HG03064 (cell line): ENCODE results near the gene SRSF3.
"Not testable (repeated sequence)": the region's sequence is repeated elsewhere in the genome, so short reads cannot be mapped to it uniquely, and the experiment has no call there.

ENCODE experiments used
- ATAC-seq: cut with Tn5 transposase; IDR thresholded peaks from one replicate; pipeline ENCODE4 v1.9.1; 2021; ENCODE audit warnings: low read depth; ENCODE audit not compliant: unreplicated experiment

The SRSF3 gene

DNA sequence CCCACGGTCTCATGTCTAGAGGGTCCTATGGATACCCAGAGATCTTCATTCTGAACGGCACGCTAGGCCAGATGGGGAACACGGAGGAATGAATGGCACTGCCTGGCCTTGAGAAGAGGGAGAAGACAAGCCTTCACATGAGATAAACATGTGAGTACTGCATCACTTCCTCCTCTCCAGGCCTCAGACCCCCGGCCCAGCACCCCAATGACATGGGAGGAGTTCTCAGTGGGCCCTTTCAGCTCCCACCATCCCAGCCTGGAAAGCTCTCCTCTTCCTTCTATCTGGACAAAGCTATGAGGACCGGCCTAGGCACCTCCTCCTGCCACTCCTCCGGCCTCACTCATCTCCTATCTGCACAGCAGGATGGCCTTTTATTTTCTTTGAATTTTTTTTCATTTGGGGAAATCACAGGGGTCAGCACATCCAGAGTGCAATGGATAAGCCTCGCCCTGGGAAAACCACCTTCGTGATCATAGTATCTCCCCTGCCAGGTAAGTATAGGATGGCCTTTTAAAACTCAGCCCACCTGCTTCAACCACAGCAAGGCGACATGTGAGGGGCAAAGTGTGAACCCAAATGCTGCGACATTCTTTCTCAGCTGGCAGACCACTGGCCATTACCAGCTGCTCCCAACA is 45.1 kb downstream of the SRSF3 start:
- no peak for ATAC-seq

GRCh38 chr6:36641543-36641942 is 47.4 kb downstream of the SRSF3 start:
- ATAC-seq = no peak

DNA sequence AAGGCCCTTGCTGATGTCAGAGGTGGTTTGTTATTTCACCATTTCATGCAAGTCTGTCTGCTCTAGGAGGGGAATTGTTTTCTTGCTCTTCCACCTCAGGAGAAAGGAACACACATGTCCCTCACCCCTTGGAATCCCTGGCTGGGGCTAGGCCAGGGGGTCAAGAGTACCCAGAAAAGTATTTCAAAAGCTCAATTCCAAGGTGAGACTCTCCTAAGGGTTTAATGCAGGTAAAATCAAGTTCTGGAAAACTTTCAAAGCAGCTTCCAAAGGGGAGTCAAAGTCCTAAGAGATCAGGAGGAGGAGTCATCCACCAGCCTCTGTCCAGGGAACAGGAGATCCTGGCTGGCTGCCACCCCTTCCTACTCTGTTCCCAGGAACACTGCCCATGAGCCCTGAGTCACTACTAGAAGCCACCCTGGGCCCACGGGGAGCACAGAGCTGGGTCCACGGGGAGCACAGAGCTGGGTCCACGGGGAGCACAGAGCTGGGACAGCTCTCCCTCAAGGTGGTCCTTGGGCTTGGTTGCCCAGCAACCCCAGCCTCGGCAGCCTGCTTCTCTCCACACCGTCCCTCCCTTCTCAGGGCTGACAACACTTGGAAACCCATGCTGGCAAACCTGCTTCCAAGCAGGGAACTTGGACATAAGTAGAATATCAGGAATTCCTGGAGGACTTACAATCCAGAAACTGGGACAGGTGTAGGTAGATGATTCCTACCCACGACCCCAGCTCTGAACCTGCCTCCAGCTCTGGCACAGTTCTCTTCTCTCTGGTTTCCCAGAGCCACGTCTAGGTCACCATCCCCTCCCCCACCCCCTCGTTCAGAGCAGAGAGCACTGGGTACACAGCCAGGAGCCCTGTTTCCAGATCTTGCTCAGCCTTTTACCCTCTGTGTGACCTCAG is 49.0 kb downstream of the SRSF3 start:
- no peak for ATAC-seq

GRCh38 chr6:36643977-36644376 is 49.8 kb downstream of the SRSF3 start:
- ATAC-seq = no peak

GRCh38 chr6:36649086-36649485 is 54.9 kb downstream of the SRSF3 start:
- ATAC-seq = no peak

DNA sequence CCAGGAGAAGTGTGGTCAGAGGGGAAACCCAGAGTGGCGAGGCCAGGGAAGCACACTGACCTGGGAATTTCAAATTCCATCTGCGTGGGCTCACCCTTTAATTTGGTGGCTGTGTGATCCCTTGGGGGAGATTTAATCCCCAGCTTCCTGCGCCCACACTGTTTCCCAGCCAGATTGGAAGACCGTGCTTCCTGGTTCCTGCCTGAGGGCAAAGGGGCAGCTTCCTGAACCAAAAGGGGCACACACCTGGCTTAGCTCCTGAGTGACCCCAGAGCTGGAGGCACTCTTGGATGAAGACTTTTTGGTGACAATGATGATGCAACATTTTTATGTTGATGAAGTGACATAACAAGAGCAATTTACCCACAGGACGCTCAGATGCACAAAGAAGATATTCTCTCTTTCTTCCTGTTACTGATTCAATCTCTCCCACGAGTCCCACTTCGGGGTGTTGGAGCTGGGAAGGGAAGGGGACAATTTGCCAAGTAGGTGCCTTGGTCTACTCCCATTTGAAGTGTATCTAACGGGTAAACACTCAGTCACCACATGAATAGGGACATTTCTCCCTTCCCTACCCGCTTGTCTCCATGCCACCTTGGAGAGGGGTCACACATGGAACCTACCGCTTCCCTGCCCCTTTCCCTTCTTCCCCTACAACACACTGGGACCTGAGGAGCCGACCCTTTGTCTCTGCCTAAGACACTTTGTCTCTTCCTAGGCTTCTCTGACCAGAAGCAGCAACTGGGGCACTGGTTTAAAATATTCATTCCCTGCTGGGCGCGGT is 55.7 kb downstream of the SRSF3 start:
- ATAC-seq = no peak

DNA sequence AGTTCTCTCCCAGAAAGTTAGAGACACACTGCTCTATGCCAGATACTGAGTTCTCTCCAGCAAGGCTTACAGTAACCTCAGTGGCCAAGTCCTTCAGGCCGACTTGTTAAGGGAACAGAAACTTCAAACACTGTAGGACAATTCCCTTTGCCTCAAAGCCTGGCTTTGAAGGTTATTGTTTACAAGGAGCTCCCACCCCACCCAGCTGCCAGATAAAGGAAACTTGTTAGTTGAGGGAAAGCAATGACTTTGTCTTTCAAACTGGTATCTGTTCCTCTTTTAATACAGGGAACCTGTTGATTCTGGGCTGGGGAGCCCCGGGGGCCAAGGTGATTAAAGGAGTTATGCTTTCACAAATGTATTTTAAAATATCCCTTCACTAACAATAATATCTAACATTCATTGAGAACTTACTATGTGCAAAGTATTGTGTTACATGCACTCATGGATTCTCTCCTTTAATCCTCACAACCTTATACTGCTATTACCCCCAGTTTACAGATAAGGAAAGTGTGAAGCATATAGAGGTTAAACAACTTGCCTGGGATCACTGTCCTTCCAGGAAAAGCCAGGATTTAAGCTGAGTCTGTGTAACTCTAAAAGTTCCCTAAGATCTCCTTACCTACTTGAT is 56.8 kb downstream of the SRSF3 start:
- ATAC-seq = no peak

DNA sequence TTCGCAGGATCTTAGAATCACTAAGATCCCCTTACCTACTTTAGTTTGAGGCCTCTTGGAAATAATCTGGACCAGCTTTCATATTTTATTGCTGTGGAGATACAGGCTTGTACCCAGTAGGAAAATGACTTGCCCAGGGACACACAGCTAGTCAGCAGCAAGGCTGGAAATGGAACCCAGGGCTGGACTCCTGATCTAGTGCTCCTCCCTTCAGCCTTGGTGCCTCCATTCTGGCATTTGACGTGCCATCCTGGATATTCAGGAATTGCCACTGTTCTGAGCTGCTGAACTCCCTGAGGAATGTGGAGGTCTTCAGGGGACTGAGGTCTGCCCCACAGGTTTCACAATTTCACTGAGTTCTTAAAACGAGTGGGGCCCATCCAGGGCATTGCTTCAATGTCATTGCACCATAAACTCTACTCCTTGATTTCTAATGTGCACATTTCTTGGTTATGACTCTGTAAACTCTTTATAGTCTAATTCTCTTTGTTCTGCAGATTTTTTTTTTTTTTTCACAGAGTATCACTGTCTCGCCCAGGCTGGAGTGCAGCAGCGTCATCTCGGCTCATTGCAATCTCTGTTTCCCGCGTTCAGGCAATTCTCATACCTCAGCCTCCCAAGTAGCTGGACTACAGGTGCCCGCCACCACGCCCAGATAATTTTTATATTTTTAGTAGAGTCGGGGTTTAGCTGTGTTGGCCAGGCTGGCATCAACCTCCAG is 57.7 kb downstream of the SRSF3 start:
- no peak for ATAC-seq

- ATAC-seq = not testable (repeated sequence)
These were observed 60.3 kb downstream of the SRSF3 start for GRCh38 chr6:36654469-36654868.
